ENCODE results near the gene SMAD7. TPM values are rescaled to one million over a fixed set of nuclear protein-coding genes. Genes with fewer than 3 reads are reported as not detected.
A peak's percentile ranks its signal among the peaks of the same experiment; 100 is the strongest.

SMAD7 gene
- polyA plus RNA-seq, 4 donors, result 31.7 to 69.3 (median 64.3) TPM

- DNase-seq (ENCODE audit: low read depth in 4 of 4, low spot score in 3 of 4), result no peak
These were observed 51.1 kb downstream of the SMAD7 start for GRCh38 chr18:48899558-48900174.

GRCh38 chr18:48898521-48898920 is 52.2 kb downstream of the SMAD7 start:
- DNase-seq (ENCODE audit: low read depth in 4 of 4, low spot score in 3 of 4), result no peak

GRCh38 chr18:48897531-48897930 is 53.2 kb downstream of the SMAD7 start:
- no peak for DNase-seq (ENCODE audit: low read depth in 4 of 4, low spot score in 3 of 4)

GRCh38 chr18:48896875-48897511 is 53.8 kb downstream of the SMAD7 start:
- DNase-seq (ENCODE audit: low read depth in 4 of 4, low spot score in 3 of 4), result no peak

- DNase-seq (ENCODE audit: low read depth in 4 of 4, low spot score in 3 of 4), result no peak
These were observed 54.4 kb downstream of the SMAD7 start for GRCh38 chr18:48896326-48896874.

GRCh38 chr18:48894799-48895346 is 55.9 kb downstream of the SMAD7 start:
- no peak for DNase-seq (ENCODE audit: low read depth in 4 of 4, low spot score in 3 of 4)

GRCh38 chr18:48893608-48894600 is 56.9 kb downstream of the SMAD7 start:
- DNase-seq (ENCODE audit: low read depth in 4 of 4, low spot score in 3 of 4), result no peak

- DNase-seq (ENCODE audit: low read depth in 4 of 4, low spot score in 3 of 4), result no peak
These were observed 57.6 kb downstream of the SMAD7 start for GRCh38 chr18:48893061-48893607.

- no peak for DNase-seq (ENCODE audit: low read depth in 4 of 4, low spot score in 3 of 4)
These were observed 58.5 kb downstream of the SMAD7 start for GRCh38 chr18:48892146-48892855.

GRCh38 chr18:48891721-48892120 is 59.0 kb downstream of the SMAD7 start:
- no peak for DNase-seq (ENCODE audit: low read depth in 4 of 4, low spot score in 3 of 4)

GRCh38 chr18:48889981-48890762 is 60.6 kb downstream of the SMAD7 start:
- no peak for DNase-seq (ENCODE audit: low read depth in 4 of 4, low spot score in 3 of 4)

- peak in 1 of 4 donors; percentile 55 for DNase-seq (ENCODE audit: low read depth in 4 of 4, low spot score in 3 of 4)
These were observed 61.4 kb downstream of the SMAD7 start for GRCh38 chr18:48889115-48889941.

GRCh38 chr18:48888773-48889080 is 62.0 kb downstream of the SMAD7 start:
- DNase-seq (ENCODE audit: low read depth in 4 of 4, low spot score in 3 of 4), result no peak

GRCh38 chr18:48887905-48888772 is 62.6 kb downstream of the SMAD7 start:
- DNase-seq (ENCODE audit: low read depth in 4 of 4, low spot score in 3 of 4), result no peak

- DNase-seq (ENCODE audit: low read depth in 4 of 4, low spot score in 3 of 4), result no peak
These were observed 63.4 kb downstream of the SMAD7 start for GRCh38 chr18:48887294-48887904.

GRCh38 chr18:48886520-48887293 is 64.1 kb downstream of the SMAD7 start:
- no peak for DNase-seq (ENCODE audit: low read depth in 4 of 4, low spot score in 3 of 4)

All from left renal pelvis (tissue), 4 donors.